ENCODE data around the gene ZNF354C.
"Not testable (repeated sequence)": the region's sequence is repeated elsewhere in the genome, so short reads cannot be mapped to it uniquely, and the experiment has no call there.

Gene ZNF354C

DNA sequence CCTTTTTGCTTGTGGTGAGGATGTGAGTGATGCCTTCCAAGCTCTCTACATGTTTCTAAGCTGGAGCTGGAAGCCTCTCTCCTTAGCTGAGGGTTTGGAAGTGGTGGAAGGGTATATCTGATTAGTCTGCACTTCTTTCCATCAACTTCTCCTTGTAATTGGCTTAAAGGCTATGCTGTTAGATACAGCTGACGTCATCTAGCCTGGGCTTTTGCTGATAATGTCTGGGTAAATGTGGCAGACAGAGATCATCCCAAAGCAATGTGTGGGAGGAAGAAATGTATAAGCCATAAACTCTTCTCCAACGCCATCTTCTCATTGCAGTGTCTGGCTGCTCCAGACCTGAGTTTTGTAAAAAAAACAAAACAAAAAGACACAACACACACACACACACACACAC lies 29.3 kb downstream of the ZNF354C start:
- DNase-seq (ENCODE audit: low read depth): no peak
- TF ChIP-seq, protein P1, sequence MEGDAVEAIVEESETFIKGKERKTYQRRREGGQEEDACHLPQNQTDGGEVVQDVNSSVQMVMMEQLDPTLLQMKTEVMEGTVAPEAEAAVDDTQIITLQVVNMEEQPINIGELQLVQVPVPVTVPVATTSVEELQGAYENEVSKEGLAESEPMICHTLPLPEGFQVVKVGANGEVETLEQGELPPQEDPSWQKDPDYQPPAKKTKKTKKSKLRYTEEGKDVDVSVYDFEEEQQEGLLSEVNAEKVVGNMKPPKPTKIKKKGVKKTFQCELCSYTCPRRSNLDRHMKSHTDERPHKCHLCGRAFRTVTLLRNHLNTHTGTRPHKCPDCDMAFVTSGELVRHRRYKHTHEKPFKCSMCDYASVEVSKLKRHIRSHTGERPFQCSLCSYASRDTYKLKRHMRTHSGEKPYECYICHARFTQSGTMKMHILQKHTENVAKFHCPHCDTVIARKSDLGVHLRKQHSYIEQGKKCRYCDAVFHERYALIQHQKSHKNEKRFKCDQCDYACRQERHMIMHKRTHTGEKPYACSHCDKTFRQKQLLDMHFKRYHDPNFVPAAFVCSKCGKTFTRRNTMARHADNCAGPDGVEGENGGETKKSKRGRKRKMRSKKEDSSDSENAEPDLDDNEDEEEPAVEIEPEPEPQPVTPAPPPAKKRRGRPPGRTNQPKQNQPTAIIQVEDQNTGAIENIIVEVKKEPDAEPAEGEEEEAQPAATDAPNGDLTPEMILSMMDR (IDR thresholded peaks at IDR 0.05; ENCODE audit: control insufficient read depth, extremely low read depth, insufficient read depth): no peak
- H3K4me3 ChIP-seq (ENCODE audit: low read depth, low read length): no peak overlapping the region

DNA sequence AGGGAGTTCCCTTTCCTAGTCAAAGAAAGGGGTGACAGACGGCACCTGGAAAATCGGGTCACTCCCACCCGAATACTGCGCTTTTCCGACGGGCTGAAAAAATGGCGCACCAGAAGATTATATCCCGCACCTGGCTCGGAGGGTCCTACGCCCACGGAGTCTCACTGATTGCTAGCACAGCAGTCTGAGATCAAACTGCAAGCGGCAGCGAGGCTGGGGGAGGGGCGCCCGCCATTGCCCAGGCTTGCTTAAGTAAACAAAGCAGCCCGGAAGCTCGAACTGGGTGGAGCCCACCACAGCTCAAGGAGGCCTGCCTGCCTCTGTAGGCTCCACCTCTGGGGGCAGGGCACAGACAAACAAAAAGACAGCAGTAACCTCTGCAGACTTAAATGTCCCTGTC lies 41.1 kb downstream of the ZNF354C start:
- H3K4me3 ChIP-seq (ENCODE audit: low read depth, low read length); DNase-seq (ENCODE audit: low read depth): not testable (repeated sequence)

DNA sequence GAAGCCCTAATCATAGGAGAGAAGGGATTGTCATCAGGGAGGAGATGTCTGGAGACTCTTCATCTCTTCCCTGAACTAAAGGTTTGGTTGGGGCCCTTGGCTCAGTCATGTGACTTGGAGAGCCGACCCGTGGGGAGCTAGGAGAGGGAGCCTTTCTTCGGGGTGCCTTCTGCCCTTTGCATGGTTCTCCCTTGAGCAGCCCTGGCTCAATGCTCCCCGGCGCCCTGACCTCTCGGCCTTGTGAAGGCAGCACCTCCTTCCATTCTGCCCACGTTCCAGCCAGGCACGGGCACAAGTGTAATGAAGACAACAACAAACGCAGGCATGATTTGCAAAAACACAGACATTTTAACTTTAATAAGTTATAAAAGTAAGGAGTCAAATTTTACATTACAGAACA lies 50.4 kb downstream of the ZNF354C start:
- DNase-seq (ENCODE audit: low read depth): no peak
- no peak overlapping the region for H3K4me3 ChIP-seq (ENCODE audit: low read depth, low read length)
- TF ChIP-seq, protein P1 (IDR thresholded peaks at IDR 0.05; ENCODE audit: control insufficient read depth, extremely low read depth, insufficient read depth): no peak

DNA sequence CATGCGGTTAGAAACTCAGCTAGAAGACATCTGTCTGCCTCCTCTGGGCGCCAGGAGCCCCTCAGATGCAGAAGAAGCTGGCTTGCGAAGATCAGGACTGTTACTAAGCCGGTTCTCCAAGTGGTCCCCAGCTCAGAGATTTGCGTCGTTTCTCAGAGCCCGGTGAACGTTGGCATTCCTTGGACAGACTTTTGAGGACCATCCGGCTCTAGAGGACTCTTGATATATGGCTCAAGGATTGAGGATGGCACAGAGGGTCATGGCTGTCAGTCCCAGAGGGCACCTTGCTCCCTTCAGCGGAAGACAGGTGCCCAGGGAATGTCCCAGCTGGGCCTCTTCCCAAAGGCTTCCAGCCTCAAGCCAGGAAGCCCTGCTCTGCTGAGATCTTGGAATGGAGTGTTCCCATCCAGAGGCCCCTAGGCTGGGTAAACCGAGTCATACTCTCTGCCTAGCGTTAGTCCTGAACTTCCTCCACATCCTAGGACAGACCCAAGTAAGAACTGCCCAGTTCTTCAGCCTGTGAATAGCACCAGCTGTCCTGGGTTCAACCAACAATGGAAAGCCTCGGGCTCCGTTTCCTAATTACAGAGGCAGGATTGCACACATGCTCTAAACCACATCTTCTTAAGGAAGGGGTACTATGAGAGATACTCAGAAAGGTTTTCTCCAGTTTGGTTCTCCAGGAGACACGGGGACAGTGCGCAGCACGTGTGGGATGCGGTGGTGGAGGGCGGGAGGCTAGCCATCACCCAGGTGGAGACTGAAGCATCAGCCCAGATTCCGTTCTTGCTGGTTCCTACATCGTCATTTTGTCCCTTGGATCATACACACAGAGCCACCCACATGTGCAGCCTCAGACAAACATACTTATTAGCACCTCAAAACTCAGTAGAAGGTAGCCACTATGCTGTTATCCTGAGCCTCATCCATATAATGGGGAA lies 51.4 kb downstream of the ZNF354C start:
- no peak overlapping the region for H3K4me3 ChIP-seq (ENCODE audit: low read depth, low read length)
- no peak for DNase-seq (ENCODE audit: low read depth)
- TF ChIP-seq, protein P1 (IDR thresholded peaks at IDR 0.05; ENCODE audit: control insufficient read depth, extremely low read depth, insufficient read depth): no peak

DNA sequence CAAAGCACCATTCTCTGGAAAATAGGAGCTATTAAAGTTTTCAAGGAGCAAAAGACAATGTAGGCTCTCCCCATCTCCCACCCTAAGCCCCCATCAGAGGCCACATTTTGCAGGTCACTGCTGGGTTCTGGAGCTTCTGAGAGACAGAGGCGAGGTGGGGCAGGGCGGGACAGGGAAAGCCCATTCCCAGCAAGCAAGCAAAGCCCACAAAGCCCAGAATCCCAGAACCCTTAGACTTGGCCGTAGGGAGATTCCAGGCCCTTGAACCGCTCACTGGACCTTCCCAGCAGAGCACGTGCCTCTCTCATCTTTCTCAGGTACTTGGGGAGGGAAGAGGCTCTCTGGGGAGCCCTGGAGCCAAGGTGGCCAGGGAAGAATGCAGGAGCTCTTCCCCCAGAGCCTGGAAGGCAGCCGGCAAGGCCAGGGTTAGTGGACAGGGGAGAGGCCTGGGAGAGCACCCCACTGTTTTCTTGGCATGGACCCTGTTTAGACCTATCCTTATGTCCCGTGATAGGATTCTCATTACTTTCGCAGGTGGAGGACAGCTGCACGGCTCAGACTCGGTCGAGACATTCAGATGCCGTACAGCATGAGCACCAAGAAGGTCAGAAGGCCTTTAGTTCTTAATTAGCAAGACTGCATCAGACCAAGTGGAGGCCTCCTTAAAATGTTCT lies 52.4 kb downstream of the ZNF354C start:
- DNase-seq (ENCODE audit: low read depth): no peak
- no peak overlapping the region for H3K4me3 ChIP-seq (ENCODE audit: low read depth, low read length)
- TF ChIP-seq, protein P1 (IDR thresholded peaks at IDR 0.05; ENCODE audit: control insufficient read depth, extremely low read depth, insufficient read depth): no peak

DNA sequence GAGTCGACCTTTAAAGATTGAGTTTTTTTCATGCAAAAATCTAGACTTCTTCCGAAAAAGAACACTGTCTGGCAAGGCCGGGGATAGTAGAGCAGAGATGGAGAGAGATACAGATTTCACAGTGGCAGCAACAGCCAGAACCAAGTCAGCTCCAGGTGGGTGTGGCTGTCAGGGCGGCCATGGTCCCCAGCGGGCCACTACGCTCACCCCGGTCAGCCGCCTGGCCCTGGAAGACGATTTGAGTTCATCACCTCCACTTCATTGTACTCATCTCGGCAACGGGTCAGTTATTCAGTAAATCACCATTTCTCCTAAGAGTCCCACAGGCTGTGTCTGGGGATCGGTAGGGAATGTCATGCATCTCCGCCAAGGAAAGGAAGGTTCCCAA lies 53.0 kb downstream of the ZNF354C start:
- TF ChIP-seq, protein P1 (IDR thresholded peaks at IDR 0.05; ENCODE audit: control insufficient read depth, extremely low read depth, insufficient read depth): no peak
- no peak overlapping the region for H3K4me3 ChIP-seq (ENCODE audit: low read depth, low read length)
- no peak for DNase-seq (ENCODE audit: low read depth)

DNA sequence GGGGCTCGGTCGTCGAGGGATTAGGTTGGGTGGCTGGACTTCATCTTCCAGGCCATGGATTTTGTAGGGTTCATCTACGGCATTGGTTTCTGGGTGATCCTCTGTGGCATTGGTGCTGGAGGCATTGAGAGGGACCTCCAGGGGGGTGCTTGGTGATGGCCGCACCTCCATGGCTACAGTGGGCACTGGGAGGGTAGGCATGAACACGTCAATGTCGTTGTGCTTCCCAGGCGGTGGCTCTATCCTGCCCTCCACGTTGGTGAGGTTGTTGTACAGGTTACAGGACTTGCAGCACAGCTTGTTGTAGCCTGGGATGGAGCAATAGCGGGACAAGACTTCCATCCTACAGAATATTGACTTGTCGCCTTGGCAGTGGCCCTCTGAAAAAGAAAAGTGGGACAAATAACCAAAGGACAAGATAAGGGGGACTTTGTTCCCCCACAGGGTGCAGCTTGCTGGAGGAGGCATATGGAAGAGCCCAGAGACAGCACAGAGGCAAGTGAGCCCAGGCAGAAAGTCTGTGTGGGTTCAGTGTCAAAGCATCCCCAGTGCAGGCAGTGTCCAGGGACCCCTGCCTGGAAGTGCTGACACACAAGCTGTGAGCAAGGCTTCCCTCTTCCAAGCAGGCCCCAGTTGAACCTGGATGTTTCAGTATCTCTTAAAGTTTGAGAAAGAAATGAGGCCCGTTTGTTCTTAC lies 53.9 kb downstream of the ZNF354C start:
- no peak overlapping the region for H3K4me3 ChIP-seq (ENCODE audit: low read depth, low read length)
- TF ChIP-seq, protein P1 (IDR thresholded peaks at IDR 0.05; ENCODE audit: control insufficient read depth, extremely low read depth, insufficient read depth): no peak
- no peak for DNase-seq (ENCODE audit: low read depth)
